ENCODE results near the gene CD200R1.

GRCh38 chr3:113019182-113020137 lies 44.6 kb upstream of the CD200R1 start:
- TF ChIP-seq CTCF (conservative IDR thresholded peaks at IDR 0.05) (no peak), EZH2 (IDR thresholded peaks at IDR 0.05; ENCODE audit: low read depth) (no peak)
